Kidney glomerular epithelial cell (primary cell): ENCODE measurements around the gene TRAPPC8.
"Not testable (repeated sequence)": the region's sequence is repeated elsewhere in the genome, so short reads cannot be mapped to it uniquely, and the experiment has no call there.

ENCODE experiments used
- DNase-seq: peaks from one replicate; lab custom pipeline; 2025; lab: John Stamatoyannopoulos, UW

TRAPPC8 gene

DNA sequence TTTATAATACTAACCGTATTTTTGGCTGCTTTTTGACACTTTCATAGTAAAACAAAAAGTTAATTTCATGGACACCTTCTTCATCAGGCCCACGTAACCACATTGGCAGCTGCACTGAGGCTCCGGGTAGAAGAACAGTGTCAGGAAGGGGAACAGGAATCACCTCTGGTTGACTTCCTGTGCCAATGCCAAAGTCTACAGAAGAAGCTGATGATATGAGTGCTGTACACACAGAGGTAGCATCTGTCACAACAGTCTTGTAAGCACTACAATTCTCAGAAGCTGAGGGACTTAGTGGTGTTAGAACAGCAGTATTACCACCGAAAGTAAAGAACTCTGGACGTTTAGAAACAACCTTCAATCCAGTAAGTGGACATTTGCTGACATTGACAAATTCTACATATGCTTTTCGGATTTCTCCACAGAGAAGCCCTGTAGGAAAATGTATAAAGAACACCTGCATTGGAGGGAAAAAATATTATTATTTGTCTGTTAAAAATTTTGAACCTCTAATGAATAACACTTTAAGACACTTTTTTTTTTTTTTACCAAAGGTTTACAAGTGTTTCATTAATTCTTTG is 85.3 kb downstream of the TRAPPC8 start:
- DNase-seq: no peak

GRCh38 chr18:31850844-31851243 is 92.1 kb downstream of the TRAPPC8 start:
- DNase-seq: no peak

DNA sequence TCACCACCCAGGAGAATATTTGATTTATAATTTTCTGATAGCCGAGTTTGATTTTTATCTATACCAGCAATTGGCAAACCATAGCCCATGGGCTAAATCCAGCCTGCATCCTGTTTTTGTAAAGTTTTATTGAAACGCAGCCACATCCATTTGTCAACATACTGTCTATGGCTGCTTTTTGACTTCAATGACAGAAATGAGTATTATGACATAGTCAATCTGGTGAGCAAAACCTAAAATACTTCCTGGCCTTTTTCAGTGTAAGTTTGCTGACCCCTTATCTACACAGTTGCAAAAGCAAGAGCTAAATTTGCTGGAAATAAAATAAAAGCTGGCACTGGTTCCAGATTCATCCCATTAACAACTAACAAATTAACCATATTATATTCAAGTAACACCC is 102.4 kb downstream of the TRAPPC8 start:
- no peak for DNase-seq

DNA sequence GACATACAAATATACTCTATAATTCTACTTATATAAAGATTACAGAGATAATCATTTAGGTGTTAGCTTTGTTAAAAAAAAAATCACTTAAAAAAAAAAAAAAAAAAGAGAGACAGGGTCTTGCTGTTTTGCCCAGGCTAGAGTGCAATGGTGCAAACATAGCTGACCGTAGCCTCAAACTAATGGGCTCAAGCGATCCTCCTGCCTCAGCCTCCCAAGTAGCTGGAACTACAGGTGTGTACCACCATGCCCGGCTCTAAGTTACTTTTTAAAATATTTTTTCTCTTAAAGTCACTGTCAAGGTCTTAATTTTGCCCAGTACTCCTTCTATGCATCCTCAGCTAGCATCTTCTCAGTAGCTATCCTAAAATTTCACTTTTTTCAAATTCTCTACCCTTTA is 105.0 kb downstream of the TRAPPC8 start:
- DNase-seq: no peak

- DNase-seq: peak; percentile 10
Observed at GRCh38 chr18:31835528-31836133, 107.3 kb downstream of the TRAPPC8 start.

DNA sequence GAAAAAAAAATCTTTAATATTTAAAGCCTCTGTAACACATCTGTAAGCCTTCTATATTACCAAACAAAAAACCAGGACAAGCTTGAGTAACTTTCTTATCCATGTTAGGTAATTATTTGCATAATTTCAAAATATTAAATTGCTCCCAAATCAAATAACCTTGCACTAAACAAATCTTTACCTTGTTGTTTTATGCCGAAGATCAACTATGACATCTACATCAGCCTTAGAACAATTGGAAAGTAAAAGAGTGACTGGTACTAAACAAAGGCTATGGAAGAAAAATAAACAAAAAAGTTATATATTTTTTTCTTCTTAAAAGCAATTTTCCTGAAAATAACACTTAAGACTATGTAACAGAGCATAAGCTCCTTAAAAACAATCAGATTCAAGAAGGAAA is 111.0 kb downstream of the TRAPPC8 start:
- no peak for DNase-seq

DNA sequence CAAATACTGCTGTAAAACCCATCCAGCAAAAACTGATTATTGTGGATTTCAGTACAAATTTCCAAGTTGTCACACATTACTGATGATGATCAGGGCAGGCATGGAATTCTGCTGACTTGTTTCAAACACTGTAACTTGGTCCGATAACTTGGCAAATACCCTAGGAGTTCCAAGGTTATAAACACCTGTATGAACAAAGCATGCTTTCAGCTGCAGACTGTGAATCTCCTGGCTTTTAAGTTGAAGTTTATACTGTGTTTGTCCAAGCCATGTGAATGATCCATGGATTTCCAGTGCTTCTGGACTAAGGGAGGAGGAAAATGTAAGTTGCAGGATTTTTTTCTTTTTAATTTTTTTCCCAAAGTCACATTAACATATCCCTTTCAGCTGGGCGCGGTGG is 112.2 kb downstream of the TRAPPC8 start:
- DNase-seq: no peak

DNA sequence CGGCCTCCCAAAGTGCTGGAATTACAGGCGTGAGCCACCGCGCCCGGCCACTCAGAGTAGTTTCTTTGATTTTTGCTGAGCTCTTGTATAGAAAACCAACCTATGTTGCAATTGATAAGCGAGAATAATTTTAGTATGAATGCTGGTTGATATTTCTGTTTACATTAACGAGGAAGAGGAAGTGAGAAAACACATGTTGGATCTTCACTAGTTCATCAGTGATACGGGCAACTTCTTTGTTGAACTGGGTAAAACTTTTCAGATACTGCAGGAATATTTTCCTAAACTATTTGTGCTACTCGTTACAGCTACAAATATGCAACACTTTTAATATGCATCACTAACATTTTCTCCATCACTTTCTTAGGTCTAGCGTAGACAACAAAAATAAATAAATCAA is 114.3 kb downstream of the TRAPPC8 start:
- DNase-seq: no peak

- not testable (repeated sequence) for DNase-seq
Observed at GRCh38 chr18:31826673-31827325, 116.1 kb downstream of the TRAPPC8 start.

- no peak for DNase-seq
Observed at GRCh38 chr18:31825772-31826171, 117.2 kb downstream of the TRAPPC8 start.

DNA sequence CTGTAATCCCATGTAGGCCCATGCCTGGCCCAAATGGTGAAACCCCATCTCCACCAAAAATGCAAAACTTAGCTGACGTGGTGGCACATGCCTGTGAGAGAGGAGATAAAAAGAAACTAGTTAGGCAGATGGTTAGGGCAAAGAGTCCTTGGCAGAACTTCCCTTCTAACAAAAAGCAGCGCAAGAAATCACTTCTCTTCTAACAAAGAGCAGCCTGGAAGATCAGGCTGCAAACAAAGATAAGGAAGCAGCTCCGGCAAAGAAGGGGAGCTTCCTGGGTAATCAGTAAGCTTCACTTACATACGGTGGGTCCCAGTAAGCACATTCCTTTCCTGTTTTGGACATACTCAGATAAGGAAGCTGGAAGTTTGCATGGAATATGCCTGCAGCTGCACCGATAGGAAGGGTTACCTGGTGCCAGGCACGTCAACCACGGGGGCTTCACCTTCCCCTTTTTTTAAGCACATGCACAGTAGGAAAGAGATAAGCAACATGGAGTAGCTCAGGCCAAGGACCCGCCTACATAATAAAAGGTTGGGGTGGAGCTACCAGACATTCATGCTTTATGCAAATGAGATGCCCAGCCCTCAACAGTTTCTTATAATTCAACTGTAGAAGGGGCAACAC is 121.3 kb downstream of the TRAPPC8 start:
- no peak for DNase-seq

DNA sequence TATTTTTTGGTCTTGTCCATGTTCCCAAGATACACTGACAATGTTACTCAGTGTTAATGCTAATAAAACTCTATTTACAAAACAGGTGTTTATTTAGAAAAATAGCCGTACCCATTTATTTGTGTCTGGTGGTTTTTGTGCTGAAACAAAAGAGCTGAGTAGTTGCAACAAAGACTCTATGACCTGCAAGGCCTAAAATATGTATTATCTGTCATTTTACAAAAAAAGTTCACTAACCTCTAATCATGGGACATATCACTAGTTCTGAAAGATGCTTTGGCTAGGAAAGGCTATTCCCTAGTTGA is 123.1 kb downstream of the TRAPPC8 start:
- no peak for DNase-seq

DNA sequence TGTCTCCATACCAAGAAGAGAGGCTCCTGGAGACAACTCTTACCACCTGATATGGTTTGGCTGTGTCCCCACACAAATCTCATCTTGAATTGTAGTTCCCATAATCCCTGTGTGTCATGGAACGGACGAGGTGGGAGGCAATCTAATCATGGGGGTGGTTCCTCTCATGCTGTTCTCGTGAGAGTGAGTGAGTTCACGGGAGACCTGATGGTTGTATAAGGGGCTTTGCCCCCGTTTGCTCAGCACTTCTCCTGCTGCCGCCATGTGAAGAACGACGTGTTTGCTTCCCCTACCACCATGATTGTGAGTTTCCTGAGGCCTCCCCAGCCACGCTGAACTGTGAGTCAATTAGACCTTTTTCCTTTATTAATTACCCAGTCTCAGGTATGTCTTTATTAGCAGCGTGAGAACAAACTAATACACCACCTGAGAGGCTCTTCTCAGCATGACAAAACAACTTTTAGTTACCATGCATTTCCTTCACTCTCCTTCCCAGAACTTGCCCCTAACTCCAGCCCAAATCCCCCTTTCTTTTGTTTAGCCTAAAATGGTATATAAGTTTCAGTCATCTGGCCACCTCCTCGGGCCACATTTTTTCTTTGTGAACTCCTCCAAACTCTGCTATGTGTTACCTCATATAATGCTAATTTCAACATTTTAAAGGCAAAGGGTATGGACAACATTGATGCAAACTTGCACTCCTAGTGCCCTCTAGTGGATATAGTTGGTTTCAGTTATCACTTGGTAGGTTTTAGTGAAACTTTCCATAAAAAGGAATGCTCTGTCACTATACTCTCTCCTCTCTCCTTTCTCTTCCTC is 123.6 kb downstream of the TRAPPC8 start:
- DNase-seq: peak; percentile 53

GRCh38 chr18:31814132-31814531 is 128.8 kb downstream of the TRAPPC8 start:
- no peak for DNase-seq

- DNase-seq: not testable (repeated sequence)
Observed at GRCh38 chr18:31810336-31811130, 132.4 kb downstream of the TRAPPC8 start.

- not testable (repeated sequence) for DNase-seq
Observed at GRCh38 chr18:31809049-31809448, 133.9 kb downstream of the TRAPPC8 start.

DNA sequence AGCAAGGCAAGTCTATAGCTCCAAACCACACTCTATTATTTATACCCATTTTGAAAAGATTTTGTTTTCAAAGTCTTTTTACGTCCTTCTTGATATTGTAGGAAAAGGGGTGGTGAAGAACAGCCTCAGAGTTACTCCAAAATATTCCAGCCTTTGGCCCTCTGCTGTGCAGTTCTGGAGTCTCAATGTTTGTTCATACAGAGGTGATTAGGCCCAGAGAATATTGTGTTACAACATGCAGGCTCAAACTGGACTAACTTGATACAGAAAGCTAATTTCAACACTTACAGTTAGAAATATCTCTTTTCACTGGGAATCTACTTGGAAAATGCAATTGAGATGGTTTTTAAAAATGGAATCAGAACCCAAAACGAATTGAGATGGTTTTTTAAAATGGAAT is 141.8 kb downstream of the TRAPPC8 start:
- DNase-seq: no peak

DNA sequence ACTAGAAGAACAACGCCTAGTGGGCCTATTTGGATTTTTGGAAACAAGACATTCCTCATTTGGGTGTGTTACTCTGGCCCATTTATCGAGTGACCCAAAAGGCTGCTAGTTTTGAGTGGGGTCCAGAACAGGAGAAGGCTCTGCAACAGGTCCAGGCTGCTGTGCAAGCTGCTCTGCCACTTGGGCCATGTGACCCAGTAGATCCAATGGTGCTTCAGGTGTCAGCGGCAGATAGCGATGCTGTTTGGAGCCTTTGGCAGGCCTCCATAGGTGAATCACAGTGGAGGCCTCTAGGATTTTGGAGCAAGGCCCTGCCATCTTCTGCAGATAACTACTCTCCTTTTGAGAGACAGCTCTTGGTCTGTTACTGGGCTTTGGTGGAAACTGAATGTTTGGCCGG is 143.7 kb downstream of the TRAPPC8 start:
- not testable (repeated sequence) for DNase-seq

DNA sequence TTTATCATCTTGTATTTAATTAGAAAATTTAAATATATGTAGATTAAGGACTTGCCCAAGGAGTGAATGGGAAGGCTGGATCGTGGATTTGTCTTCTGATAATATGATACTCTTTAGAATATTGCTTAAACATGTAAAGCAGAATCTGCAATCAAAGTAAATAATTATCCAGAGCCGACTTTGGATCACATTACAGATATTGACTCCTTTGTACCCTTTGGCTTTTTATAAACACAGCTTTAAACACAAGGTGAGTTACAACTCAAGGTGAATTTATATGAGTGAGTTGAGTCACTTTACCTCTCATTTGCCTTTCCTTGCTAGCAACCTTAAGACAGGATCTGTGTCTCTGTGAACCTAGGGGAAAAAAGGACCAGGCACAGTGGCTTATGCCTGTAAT is 144.5 kb downstream of the TRAPPC8 start:
- DNase-seq: no peak

DNA sequence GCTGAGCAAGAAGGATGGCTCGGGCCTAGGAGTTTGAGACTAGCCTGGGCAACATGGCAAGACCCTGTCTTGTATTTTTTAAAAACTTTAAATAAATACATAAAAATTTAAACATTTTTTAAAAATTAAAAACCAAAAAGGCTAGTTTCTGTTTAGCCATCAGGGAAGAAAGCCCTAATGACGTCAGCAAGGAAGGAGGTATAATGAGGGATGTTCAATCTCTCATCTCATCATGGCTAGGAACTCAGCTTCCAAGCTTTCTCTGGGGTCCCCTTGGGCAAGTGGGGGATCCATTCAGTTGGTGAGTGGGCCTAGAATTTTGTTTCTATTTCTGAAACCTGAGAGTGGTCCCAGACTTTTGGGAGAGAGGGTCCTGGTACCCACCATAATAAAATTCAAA is 147.2 kb downstream of the TRAPPC8 start:
- no peak for DNase-seq

DNA sequence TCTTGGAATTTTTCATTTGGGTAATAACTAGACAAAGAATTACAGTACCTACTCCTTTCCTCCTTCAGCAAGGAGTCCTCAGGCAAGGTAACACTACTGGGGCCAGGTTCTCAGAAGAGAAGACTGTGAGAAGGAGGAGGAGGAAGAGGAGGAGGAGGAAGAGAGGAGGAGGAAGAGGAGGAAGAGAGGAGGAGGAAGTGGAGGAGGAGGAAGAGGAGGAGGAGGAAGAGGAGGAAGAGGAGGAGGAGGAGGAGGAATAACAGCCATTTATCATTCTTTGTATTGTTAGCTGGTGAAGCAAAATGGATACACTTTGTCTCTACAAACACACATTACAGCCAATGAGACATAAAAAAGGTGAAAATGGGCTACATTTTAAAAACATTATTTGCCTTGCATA is 149.4 kb downstream of the TRAPPC8 start:
- no peak for DNase-seq

DNA sequence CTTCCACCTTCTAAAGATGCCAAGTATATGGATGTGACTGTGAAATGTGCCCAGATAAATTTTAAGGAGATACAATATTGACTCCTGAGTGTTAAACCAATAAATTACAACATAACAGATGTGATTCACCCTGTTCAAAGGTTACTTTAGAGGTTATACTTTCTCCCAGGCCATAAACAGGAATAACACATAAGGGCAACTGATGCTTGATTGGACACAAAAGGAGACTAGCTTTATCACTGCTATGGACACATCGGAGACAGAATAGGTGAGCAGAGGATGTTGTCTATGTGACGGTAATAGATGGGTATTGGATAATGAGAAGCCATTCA is 150.4 kb downstream of the TRAPPC8 start:
- no peak for DNase-seq
